ENCODE measurements around the gene AMN.

The AMN gene

DNA sequence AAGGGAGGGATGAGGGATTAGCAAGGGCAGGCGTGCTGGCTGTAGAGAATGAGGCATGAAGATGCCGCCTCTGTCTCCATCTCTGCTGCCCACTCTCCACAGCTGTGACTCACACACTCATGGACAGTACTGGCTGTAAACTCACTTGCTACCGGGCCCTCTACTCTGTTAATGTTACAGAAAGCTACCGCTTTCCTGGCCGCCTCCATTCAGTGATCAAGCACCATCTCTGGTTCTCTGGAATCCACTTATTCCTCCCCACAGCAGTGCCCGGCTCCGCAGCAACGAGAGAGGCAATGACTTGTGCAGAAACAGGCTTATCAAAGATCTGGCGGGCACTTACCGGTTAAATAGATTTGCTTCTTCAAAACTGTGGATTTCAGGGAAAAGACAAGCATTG is 34.8 kb downstream of the AMN start:
- Histone ChIP-seq H3K4me2 (ENCODE audit: low read length) (no peak overlapping the region), H3K4me3 (ENCODE audit: low read length) (no peak overlapping the region), H3K9me2 (replicated peaks; ENCODE audit: control insufficient read depth, low read length) (no peaks in the 10 kb centered on the region), H3K9me3 (ENCODE audit: control insufficient read depth, insufficient read depth, low read length) (no peaks in the 10 kb centered on the region), H3K79me2 (ENCODE audit: control insufficient read depth, low read length) (no peaks in the 10 kb centered on the region), H3K27ac (ENCODE audit: low read depth, low read length) (no peak overlapping the region), H3K4me1 (ENCODE audit: control insufficient read depth, low read length) (no peaks in the 10 kb centered on the region), H3K27me3 (ENCODE audit: control insufficient read depth, low read length) (no peaks in the 10 kb centered on the region), H4K20me1 (ENCODE audit: control insufficient read depth, insufficient read depth, low read depth, low read length) (no peaks in the 10 kb centered on the region), H3K36me3 (ENCODE audit: control insufficient read depth, low read length) (no peaks in the 10 kb centered on the region), H3F3A (ENCODE audit: control insufficient read depth, insufficient read depth) (0 out of 2 replicates have a peak, but pooled peaks cover 2% of the 10 kb centered on the region)
- TF ChIP-seq, protein P1, sequence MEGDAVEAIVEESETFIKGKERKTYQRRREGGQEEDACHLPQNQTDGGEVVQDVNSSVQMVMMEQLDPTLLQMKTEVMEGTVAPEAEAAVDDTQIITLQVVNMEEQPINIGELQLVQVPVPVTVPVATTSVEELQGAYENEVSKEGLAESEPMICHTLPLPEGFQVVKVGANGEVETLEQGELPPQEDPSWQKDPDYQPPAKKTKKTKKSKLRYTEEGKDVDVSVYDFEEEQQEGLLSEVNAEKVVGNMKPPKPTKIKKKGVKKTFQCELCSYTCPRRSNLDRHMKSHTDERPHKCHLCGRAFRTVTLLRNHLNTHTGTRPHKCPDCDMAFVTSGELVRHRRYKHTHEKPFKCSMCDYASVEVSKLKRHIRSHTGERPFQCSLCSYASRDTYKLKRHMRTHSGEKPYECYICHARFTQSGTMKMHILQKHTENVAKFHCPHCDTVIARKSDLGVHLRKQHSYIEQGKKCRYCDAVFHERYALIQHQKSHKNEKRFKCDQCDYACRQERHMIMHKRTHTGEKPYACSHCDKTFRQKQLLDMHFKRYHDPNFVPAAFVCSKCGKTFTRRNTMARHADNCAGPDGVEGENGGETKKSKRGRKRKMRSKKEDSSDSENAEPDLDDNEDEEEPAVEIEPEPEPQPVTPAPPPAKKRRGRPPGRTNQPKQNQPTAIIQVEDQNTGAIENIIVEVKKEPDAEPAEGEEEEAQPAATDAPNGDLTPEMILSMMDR (IDR thresholded peaks at IDR 0.05; ENCODE audit: low read depth, low read length, poor library complexity, severe bottlenecking) = no peak
- no peak for TF ChIP-seq EZH2phosphoT487 (IDR thresholded peaks at IDR 0.05; ENCODE audit: borderline replicate concordance, low read length)

DNA sequence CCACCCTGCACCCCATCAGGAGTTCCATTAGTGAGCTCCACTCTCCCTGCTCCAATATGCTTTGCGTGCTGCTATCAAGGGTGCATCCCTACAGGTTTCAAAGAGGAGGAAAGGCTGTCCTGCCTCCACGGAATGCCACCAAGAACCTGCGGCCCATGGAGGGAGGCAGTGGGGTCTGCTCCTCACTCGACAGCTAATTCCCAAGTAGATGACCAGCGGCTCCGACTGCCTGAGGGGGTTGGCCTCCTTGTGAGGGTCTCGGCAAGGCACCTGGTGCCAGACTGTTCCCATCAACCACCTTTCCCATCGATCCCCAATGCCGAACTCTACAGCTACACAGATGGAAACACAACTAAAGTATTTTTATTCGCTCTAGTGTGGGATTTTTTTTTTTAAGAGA is 36.0 kb downstream of the AMN start:
- Histone ChIP-seq H3K4me2 (ENCODE audit: low read length) (no peak overlapping the region), H3K4me3 (ENCODE audit: low read length) (no peak overlapping the region), H3K27ac (ENCODE audit: low read depth, low read length) (no peak overlapping the region), H3K9me3 (ENCODE audit: control insufficient read depth, insufficient read depth, low read length) (no peaks in the 10 kb centered on the region), H3K4me1 (ENCODE audit: control insufficient read depth, low read length) (no peaks in the 10 kb centered on the region), H3K79me2 (ENCODE audit: control insufficient read depth, low read length) (no peaks in the 10 kb centered on the region), H3F3A (ENCODE audit: control insufficient read depth, insufficient read depth) (0 out of 2 replicates have a peak, but pooled peaks cover 2% of the 10 kb centered on the region), H3K36me3 (ENCODE audit: control insufficient read depth, low read length) (no peaks in the 10 kb centered on the region), H4K20me1 (ENCODE audit: control insufficient read depth, insufficient read depth, low read depth, low read length) (no peaks in the 10 kb centered on the region), H3K27me3 (ENCODE audit: control insufficient read depth, low read length) (no peaks in the 10 kb centered on the region), H3K9me2 (replicated peaks; ENCODE audit: control insufficient read depth, low read length) (no peaks in the 10 kb centered on the region)
- no peak for TF ChIP-seq EZH2phosphoT487 (IDR thresholded peaks at IDR 0.05; ENCODE audit: borderline replicate concordance, low read length)
- TF ChIP-seq, protein P1 (IDR thresholded peaks at IDR 0.05; ENCODE audit: low read depth, low read length, poor library complexity, severe bottlenecking) = no peak

DNA sequence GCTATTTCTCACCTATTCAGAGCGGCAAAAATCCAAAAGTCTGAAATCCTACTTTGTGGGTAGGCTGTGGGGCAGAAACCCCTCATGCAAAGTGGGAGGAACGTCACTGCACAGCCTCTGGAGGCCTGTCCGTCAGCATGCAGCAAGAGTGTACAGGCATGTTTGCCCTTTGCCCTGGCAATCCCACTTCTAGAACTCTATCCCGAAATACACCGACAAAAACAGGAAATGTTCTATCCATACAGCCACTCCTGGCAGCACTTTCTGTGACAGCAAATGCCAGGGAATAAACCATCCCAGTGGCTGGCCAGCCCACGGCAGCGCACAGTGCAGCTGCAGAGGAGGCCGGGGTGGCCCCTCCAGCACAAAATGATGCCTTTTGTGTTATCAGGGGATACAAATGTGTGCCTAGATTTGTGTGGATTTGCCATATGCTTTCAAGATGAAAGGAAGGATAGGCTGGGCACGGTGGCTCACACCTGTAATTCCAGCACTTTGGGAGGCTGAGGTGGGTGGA is 39.7 kb downstream of the AMN start:
- Histone ChIP-seq H3K36me3 (ENCODE audit: control insufficient read depth, low read length) (no peaks in the 10 kb centered on the region), H3K27me3 (ENCODE audit: control insufficient read depth, low read length) (no peaks in the 10 kb centered on the region), H3F3A (ENCODE audit: control insufficient read depth, insufficient read depth) (no peaks in the 10 kb centered on the region), H3K9me3 (ENCODE audit: control insufficient read depth, insufficient read depth, low read length) (no peaks in the 10 kb centered on the region), H3K9me2 (replicated peaks; ENCODE audit: control insufficient read depth, low read length) (no peaks in the 10 kb centered on the region), H3K27ac (ENCODE audit: low read depth, low read length) (no peak overlapping the region), H3K4me3 (ENCODE audit: low read length) (no peak overlapping the region), H3K4me1 (ENCODE audit: control insufficient read depth, low read length) (no peaks in the 10 kb centered on the region), H3K4me2 (ENCODE audit: low read length) (no peak overlapping the region), H3K79me2 (ENCODE audit: control insufficient read depth, low read length) (no peaks in the 10 kb centered on the region), H4K20me1 (ENCODE audit: control insufficient read depth, insufficient read depth, low read depth, low read length) (no peaks in the 10 kb centered on the region)
- no peak for TF ChIP-seq EZH2phosphoT487 (IDR thresholded peaks at IDR 0.05; ENCODE audit: borderline replicate concordance, low read length)
- TF ChIP-seq, protein P1 (IDR thresholded peaks at IDR 0.05; ENCODE audit: low read depth, low read length, poor library complexity, severe bottlenecking) = no peak

Data from DOHH2 (cell line).